SW480 (cell line): Measurements from ENCODE around the gene SLC18A2.

Experiments
- DNase-seq: peaks from one replicate; pipeline ENCODE4 v3.0.0-alpha.2; 2016; ENCODE audit warnings: low spot score

SLC18A2 gene

GRCh38 chr10:117239051-117239450, 1.9 kb upstream of the SLC18A2 start:
- no peak for DNase-seq

- no peak for DNase-seq
Observed at GRCh38 chr10:117239721-117240620, 943 bp upstream of the SLC18A2 start.

GRCh38 chr10:117241541-117242462, 888 bp downstream of the SLC18A2 start:
- no peak for DNase-seq

- DNase-seq = no peak
Observed at GRCh38 chr10:117242463-117242832, 1.5 kb downstream of the SLC18A2 start.

- DNase-seq = peak; percentile 43
Observed at GRCh38 chr10:117246997-117247671, 6.2 kb downstream of the SLC18A2 start.

DNA sequence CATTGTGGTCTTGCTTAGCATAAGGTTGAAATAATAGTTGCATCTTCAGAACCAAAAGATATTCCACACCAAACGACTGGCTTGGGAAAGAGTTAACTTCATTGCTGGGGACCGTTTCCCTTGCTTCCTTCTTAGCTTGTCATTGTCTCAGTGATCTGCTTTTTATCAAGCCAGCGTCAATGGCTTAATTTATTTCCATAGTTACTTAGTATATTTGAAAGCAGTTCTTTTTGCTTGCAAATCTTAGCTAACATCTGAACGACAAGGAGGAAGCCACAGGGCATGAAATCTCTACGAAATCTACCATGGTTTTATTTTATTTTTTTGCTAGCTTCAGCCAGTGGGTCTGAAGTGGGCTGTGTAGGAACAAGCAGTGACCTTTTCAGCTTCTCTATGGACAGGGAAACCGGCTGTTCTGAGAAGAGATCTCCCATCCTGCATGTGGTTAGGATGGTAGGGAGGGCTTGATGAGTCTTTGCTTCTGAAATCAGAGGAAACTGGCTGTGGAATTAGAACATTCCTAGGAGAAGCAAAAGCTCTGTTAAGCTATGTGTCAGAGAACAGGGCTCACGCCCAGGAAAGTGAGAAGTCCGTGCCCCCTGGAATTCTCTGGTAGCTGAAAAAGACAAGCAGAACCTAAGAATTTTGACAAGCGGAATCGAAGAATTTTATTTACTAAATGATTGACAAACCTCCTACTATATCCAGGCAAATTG, 8.0 kb downstream of the SLC18A2 start:
- DNase-seq = no peak

DNA sequence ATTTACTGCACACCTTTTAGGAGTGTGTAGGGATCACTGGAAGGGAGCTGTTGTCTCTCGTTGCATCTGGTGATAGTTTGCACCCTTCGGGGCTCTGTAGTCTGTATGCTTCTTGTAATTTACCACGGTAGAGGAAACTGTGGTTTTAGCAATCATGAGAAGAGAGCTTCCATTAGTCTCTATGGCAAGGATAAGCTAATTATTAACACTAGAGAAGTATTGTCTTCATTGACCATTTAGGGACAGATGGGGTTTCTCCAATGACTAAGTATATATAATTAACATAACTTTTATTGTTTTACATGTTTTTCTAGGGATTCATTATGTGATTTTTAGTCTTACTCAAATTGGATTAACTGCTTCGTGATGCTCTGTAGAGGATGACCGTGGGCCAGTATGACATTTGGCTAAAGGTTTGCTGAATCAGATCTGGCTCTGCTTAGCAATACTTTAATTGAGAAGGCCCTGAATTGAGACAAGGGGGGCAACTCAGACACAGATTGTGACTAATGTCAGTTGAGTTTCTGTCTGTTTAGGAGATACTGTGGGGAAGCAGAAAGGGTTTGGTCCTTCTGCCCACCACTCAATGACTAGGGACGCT, 8.7 kb downstream of the SLC18A2 start:
- peak; percentile 17 for DNase-seq

DNA sequence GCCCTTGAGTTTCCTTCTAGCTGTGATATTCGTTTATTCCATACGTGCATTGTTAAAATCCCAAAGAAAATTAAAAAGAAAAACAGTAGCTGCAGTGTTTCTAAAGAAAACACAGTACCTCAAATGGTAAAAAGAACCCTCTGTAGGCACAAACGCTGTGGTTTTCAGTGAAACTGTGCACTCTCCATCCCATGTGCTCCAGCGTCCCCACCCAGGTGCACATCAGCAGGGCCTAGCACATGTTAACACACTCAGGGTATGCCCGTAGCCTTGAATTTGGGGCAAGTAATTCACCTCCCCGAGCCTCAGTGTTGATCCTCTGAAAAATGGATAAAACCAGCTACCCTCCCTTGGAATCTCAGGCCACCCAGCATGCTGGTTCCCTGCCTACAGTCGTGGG, 9.5 kb downstream of the SLC18A2 start:
- no peak for DNase-seq

- DNase-seq = no peak
Observed at GRCh38 chr10:117253908-117254307, 13.0 kb downstream of the SLC18A2 start.

GRCh38 chr10:117254338-117254737, 13.4 kb downstream of the SLC18A2 start:
- no peak for DNase-seq

- DNase-seq = no peak
Observed at GRCh38 chr10:117254774-117255735, 14.1 kb downstream of the SLC18A2 start.

- DNase-seq = no peak
Observed at GRCh38 chr10:117255835-117256460, 15.0 kb downstream of the SLC18A2 start.

- no peak for DNase-seq
Observed at GRCh38 chr10:117256910-117257309, 16.0 kb downstream of the SLC18A2 start.

DNA sequence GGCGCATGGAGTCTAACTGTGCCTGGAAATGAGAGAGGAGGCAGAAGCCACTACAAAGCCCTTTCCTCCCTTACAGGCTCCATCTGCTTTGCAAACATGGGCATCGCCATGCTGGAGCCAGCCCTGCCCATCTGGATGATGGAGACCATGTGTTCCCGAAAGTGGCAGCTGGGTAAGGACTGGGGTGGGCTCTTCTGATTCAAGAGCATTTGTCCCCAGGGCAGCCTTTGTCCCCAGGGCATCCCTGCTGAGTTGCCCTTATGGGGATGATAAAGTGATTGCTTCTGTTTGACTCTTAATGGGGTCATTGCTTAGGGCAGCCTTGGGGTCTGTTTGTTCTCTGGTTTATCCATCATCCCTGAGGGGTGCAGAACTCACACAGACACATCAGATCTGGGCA, 16.8 kb downstream of the SLC18A2 start:
- DNase-seq = no peak

- DNase-seq = no peak
Observed at GRCh38 chr10:117259279-117259678, 18.4 kb downstream of the SLC18A2 start.

GRCh38 chr10:117260084-117260483, 19.2 kb downstream of the SLC18A2 start:
- DNase-seq = no peak

- no peak for DNase-seq
Observed at GRCh38 chr10:117261501-117261900, 20.6 kb downstream of the SLC18A2 start.

DNA sequence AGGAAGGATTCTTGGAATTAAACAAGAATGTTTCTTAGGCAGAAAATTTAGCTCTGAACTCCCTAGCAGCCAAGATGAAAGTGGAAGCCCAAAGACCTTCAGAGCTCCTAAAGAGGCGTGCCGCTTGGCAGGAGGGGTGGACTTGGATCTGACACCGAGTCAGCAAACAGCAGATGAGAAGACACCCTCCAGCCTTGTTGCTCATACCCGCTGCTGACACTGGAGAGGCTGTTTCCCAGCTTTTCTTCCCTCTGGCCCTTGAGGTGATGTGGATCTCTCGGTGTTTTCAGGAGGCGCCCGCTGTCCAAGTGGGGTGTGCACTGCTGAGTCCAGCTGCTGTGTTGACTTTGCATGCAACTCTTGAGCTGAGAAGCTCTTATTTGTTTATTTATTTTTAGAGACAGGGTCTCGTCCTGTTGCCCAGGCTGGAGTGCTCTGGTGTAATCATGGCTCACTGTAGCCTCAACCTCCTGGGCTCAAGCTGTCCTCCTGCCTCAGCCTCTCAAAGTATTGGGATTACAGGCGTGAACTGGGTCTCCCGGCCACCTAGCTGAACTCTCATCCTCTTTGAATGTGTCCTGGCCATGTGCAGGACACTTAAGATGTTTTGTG, 21.5 kb downstream of the SLC18A2 start:
- no peak for DNase-seq

DNA sequence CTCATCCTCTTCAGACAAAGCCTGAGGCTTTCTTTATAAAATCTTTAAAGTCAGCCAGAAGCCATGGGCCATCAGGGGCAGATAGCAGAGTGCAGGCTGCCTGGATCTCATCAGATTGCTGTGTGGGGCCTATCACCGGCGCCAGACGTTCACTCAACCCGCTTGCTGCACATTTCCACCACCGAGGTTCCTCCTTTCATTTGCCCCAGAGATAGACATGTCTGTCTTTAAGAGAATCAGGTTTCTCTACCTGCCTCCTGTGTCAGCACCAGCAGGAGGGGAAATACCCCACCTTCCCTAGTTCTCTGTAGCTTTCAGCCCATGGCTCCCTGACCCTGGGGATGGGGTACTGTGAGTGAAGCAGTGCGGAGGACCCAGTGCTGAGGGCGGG, 22.0 kb downstream of the SLC18A2 start:
- DNase-seq = no peak
